Measurements from ENCODE around the gene STK39. TPM values are rescaled to one million over a fixed set of nuclear protein-coding genes. Genes with fewer than 3 reads are reported as not detected.

Gene STK39
- total and polyA plus RNA-seq, 9 of the 15 experiments (the other 6 are each of a cell fraction or from before 2014, with no cell fraction given), result 0.19 to 0.76 (median 0.51) TPM

DNA sequence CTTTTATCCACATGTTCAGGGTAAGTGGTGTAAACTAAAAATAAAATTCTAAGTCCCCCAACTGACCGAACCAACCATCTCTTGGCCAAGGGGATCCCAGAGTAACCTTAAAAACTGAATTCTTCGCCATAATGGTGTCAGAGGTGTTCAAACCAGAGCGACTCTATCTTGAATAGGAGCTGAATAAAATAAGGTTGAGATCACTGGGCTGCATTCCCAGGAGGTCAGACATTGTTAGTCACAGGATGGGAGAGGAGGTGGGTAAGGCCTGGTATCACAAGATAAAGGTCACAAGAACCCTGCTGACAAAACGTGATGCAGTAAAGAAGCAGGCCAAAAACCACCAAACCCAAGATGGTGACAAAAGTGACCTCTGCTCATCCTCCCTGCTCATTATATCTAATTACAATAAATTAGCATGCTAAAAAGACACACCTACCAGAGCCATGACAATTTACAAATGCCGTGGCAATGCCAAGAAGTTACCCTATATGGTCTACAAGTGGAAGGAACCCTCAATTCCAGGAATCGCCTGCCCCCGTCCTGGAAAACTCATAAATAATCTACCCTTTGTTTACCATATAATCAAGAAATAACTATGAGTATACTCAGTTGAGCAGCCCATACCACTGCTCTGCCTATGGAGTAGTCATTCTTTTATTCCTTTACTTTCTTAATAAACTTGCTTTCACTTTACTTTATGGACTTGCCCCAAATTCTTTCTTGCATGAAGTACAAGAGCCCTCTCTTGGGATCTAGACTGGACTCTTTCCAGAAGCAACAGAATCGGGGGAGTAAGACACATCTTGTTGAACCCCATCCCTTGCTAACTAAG is 302.4 kb downstream of the STK39 start (continued):
- TF ChIP-seq, protein P1, sequence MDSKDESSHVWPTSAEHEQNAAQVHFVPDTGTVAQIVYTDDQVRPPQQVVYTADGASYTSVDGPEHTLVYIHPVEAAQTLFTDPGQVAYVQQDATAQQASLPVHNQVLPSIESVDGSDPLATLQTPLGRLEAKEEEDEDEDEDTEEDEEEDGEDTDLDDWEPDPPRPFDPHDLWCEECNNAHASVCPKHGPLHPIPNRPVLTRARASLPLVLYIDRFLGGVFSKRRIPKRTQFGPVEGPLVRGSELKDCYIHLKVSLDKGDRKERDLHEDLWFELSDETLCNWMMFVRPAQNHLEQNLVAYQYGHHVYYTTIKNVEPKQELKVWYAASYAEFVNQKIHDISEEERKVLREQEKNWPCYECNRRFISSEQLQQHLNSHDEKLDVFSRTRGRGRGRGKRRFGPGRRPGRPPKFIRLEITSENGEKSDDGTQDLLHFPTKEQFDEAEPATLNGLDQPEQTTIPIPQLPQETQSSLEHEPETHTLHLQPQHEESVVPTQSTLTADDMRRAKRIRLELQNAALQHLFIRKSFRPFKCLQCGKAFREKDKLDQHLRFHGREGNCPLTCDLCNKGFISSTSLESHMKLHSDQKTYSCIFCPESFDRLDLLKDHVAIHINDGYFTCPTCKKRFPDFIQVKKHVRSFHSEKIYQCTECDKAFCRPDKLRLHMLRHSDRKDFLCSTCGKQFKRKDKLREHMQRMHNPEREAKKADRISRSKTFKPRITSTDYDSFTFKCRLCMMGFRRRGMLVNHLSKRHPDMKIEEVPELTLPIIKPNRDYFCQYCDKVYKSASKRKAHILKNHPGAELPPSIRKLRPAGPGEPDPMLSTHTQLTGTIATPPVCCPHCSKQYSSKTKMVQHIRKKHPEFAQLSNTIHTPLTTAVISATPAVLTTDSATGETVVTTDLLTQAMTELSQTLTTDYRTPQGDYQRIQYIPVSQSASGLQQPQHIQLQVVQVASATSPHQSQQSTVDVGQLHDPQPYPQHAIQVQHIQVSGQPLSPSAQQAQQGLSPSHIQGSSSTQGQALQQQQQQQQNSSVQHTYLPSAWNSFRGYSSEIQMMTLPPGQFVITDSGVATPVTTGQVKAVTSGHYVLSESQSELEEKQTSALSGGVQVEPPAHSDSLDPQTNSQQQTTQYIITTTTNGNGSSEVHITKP (IDR thresholded peaks at IDR 0.05; ENCODE audit: partially characterized antibody), result peak; percentile 69
- TF ChIP-seq, protein P2, sequence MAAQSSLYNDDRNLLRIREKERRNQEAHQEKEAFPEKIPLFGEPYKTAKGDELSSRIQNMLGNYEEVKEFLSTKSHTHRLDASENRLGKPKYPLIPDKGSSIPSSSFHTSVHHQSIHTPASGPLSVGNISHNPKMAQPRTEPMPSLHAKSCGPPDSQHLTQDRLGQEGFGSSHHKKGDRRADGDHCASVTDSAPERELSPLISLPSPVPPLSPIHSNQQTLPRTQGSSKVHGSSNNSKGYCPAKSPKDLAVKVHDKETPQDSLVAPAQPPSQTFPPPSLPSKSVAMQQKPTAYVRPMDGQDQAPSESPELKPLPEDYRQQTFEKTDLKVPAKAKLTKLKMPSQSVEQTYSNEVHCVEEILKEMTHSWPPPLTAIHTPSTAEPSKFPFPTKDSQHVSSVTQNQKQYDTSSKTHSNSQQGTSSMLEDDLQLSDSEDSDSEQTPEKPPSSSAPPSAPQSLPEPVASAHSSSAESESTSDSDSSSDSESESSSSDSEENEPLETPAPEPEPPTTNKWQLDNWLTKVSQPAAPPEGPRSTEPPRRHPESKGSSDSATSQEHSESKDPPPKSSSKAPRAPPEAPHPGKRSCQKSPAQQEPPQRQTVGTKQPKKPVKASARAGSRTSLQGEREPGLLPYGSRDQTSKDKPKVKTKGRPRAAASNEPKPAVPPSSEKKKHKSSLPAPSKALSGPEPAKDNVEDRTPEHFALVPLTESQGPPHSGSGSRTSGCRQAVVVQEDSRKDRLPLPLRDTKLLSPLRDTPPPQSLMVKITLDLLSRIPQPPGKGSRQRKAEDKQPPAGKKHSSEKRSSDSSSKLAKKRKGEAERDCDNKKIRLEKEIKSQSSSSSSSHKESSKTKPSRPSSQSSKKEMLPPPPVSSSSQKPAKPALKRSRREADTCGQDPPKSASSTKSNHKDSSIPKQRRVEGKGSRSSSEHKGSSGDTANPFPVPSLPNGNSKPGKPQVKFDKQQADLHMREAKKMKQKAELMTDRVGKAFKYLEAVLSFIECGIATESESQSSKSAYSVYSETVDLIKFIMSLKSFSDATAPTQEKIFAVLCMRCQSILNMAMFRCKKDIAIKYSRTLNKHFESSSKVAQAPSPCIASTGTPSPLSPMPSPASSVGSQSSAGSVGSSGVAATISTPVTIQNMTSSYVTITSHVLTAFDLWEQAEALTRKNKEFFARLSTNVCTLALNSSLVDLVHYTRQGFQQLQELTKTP (IDR thresholded peaks at IDR 0.05; ENCODE audit: low read depth in 1 of 2, partially characterized antibody in 2 of 2), result peak in 1 of 2 experiments; percentile 24
- no peak for TF ChIP-seq NR3C1 (CRISPR knock-in tag; IDR thresholded peaks at IDR 0.05)
- peak; percentile 88 for TF ChIP-seq ZNF41 (CRISPR knock-in tag; conservative IDR thresholded peaks at IDR 0.05)
- TF ChIP-seq PHF21A (IDR thresholded peaks at IDR 0.05; ENCODE audit: borderline replicate concordance, low read depth), result no peak
- TF ChIP-seq, protein P3, sequence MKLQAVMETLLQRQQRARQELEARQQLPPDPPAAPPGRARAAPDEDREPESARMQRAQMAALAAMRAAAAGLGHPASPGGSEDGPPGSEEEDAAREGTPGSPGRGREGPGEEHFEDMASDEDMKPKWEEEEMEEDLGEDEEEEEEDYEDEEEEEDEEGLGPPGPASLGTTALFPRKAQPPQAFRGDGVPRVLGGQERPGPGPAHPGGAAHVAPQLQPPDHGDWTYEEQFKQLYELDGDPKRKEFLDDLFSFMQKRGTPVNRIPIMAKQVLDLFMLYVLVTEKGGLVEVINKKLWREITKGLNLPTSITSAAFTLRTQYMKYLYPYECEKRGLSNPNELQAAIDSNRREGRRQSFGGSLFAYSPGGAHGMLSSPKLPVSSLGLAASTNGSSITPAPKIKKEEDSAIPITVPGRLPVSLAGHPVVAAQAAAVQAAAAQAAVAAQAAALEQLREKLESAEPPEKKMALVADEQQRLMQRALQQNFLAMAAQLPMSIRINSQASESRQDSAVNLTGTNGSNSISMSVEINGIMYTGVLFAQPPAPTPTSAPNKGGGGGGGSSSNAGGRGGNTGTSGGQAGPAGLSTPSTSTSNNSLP (IDR thresholded peaks at IDR 0.05; ENCODE audit: borderline replicate concordance, low read depth, low read length), result peak; percentile 73; the same call in 1 of the 2 replicates

Measured in K562 (cell line).